Lower leg skin (tissue), 4 donors: ENCODE results near the gene MRPL36. TPM values are rescaled to one million over a fixed set of nuclear protein-coding genes. Genes with fewer than 3 reads are reported as not detected.

Experiments
- DNase-seq, 2 donors: peaks; one replicate each; pipeline ENCODE4 v3.0.0-alpha.2; 2019; ENCODE audit warnings: low spot score in 2 of 2
- H3K4me3 ChIP-seq: fragments of 200-600 bp; sonication (generic); 2 replicates; pipeline ENCODE4 v1.5.1; 2017; ENCODE audit warnings: mild to moderate bottlenecking, low read depth; ENCODE audit not compliant: poor library complexity, severe bottlenecking
- POLR2A ChIP-seq, 2 donors: fragments of 450-650 bp; IDR thresholded peaks; one replicate each; pipeline ENCODE4 v1.6.1; 2016 to 2017; ENCODE audit warnings: antibody characterized with exemption in 2 of 2, mild to moderate bottlenecking in 1 of 2, moderate library complexity in 1 of 2
- WGBS, 2 donors: methylation state at CpG; one replicate each; pipeline ENCODE4 v1.1.5; 2018; 5-methylcytosine and 5-hydroxymethylcytosine counted together
- intact Hi-C: fragments of 100-400 bp; cut with DNase I; formaldehyde crosslinking; loops from one replicate; pipeline ENCODE4 v1.15.0; 2023; ENCODE audit warnings: low total_unique reads
- total RNA-seq, 4 donors: library from RNA; depleted of rRNA; stranded (reverse); fragments of >200 nt; gene quantifications; one replicate each; pipeline ENCODE4 v1.1.0, GENCODE V29; 2016
- TF ChIP-seq, protein P1 (sequence below), 3 donors: fragments of 450-650 bp; IDR thresholded peaks; one replicate each; pipeline ENCODE4 v1.5.1; 2016; ENCODE audit warnings: antibody characterized with exemption in 3 of 3, mild to moderate bottlenecking in 3 of 3, moderate library complexity in 2 of 3

The MRPL36 gene
- total RNA-seq, 4 donors from 2014 or later = 34.6 to 59.4 (median 42.6) TPM

DNA sequence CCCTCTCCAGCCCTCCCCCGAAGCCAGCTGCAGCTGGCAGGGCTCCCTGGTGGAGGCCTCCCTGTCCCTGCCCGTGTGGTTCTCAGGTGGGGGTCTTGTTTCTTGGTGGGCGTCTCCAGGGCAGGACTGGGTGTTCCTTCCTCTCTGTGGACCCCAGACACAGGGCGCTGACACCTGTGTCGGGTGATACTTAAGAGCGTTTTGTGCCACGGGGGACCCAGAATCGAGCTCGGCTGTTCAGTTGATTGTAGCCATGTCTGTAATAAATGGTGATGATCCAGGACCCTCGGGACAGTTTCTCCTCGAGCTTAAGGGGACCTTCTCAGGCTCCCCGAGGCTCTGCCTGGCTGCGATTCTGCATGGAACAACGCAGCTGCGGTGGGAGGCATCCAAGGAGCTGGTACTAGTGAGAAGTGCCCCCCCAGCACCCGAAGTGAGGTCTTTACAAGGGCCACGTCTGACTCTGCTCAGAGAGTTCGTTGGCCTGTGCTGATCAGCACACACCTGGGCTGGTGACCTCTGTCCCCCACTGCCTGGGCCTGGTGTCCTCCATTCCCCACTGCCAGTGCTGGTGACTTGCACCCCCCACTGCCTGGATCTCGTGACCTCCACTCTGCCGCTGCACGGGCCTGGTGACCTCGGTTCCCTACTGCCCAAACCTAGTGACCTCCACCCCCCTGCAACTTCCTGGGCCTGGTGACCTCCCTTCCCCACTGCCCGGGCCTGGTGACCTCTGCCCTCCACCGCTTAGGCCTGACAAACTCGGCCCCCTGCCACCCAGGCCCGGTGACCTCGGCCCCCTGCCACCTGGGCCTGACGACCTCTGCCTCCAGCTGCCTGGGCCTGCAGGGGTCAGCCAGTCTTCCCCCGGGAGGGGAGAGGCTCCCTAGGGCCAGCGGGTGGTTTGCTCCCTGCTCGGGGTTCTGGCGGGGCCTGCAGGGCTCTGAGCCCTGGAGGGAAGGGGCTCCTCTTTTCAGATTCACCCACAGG, 37.5 kb upstream of the MRPL36 start:
- intact Hi-C loops = no loop called here

DNA sequence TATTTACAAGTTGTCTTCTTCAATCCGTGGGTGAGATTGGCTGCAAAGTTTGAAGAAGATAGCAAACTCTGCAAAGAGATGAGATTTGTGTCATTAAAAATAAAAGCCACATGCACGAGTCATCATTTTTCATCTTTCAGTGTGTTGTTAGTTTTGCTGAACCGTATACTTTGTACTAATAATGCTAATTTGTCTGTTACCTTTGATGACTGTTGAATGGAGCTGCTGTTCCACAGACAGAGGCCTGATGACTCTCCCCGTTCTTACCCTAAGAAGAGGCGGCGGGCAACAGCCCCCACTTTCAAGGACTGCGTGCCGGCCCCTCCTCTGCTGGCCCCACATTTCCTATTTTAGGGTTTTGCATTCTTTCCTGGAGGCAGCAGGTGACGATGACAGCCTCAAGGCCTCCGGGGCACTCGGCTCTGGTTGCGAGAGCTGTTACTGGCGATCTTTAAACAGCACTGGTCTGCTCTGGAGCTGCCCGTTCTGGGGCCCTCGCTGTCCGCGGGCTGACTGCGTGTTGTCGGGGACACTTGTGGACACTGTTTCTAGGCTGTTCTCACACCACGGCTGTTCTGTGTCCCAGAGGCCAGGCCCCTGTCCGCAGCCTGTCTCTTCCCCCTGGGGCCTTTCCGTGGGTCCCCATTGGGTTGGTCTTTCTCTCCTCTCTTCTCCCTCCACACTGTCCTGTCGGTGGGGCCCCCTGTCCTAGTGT, 36.7 kb upstream of the MRPL36 start:
- TF ChIP-seq, protein P1, sequence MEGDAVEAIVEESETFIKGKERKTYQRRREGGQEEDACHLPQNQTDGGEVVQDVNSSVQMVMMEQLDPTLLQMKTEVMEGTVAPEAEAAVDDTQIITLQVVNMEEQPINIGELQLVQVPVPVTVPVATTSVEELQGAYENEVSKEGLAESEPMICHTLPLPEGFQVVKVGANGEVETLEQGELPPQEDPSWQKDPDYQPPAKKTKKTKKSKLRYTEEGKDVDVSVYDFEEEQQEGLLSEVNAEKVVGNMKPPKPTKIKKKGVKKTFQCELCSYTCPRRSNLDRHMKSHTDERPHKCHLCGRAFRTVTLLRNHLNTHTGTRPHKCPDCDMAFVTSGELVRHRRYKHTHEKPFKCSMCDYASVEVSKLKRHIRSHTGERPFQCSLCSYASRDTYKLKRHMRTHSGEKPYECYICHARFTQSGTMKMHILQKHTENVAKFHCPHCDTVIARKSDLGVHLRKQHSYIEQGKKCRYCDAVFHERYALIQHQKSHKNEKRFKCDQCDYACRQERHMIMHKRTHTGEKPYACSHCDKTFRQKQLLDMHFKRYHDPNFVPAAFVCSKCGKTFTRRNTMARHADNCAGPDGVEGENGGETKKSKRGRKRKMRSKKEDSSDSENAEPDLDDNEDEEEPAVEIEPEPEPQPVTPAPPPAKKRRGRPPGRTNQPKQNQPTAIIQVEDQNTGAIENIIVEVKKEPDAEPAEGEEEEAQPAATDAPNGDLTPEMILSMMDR (IDR thresholded peaks at IDR 0.05) = no peak
- no peak for TF ChIP-seq POLR2A (IDR thresholded peaks at IDR 0.05)
- intact Hi-C loops = no loop called here
- H3K4me3 ChIP-seq = no peak overlapping the region
- no peak for DNase-seq
- WGBS, 2 donors = 63 to 67% methylated on average over 23 of the region's 23 CpGs

More for the DNA sequence above, 37.5 kb upstream of the MRPL36 start:
- 74 to 81% methylated on average over 28 to 31 of the region's 32 CpGs for WGBS, 2 donors
- no peak overlapping the region for H3K4me3 ChIP-seq
- no peak for DNase-seq
- no peak for TF ChIP-seq POLR2A (IDR thresholded peaks at IDR 0.05)
- TF ChIP-seq, protein P1 (IDR thresholded peaks at IDR 0.05) = no peak

DNA sequence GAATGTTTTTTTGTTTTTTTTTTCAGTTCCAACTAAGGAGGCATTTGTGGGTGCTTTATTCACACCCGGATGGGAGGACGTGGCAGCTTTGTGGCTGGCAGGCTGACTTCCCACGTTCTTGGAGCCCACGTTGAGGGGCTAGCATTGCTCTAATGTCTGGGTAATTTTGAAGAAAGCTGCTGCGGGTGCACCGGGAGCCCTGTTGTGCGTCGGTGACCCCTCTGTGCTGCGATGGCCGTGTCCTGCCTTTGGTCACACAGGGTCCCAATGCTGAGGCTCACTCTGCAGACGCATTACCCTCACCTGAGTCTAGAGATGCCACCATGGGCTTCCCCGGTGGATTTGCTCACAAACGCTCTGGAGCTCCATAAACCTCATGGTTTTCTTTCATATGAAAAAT, 35.8 kb upstream of the MRPL36 start:
- no peak overlapping the region for H3K4me3 ChIP-seq
- WGBS, 2 donors = 80 to 81% methylated on average over 13 of the region's 13 CpGs
- intact Hi-C loops = no loop called here
- no peak for TF ChIP-seq POLR2A (IDR thresholded peaks at IDR 0.05)
- TF ChIP-seq, protein P1 (IDR thresholded peaks at IDR 0.05) = no peak
- no peak for DNase-seq

DNA sequence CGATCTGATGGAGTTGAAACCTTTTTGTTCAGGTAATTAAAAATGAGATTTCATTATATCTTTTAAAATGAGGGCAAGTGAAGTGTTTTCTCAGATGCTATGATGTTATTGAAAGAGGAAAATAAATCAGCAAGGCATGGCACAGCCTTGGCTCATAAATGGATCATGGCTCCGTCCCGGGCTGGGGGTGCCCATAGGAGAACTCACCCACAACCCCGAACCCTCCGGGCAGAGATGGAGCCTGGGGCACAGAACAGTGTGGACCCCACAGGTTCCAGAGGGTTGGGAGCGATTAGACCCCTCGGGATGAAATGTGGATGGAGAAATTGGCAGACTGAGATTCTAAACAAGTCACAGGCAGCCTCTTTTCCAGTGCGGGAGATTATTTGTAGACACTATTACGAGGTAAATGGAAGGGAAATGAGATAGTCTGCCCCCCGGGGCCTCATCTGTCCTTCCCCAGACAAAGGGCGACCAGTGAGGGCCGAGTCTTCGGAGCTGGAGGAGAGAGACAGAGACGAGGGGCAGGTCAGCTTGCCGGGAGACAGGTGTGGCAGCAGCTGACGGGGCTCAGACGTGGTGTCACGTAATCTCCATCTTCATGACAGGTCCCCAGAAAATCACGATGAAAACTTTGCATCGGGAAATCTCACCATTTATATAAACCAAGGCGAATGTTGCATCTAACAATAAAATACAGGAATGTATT, 35.2 kb upstream of the MRPL36 start:
- no peak overlapping the region for H3K4me3 ChIP-seq
- intact Hi-C loops = no loop called here
- DNase-seq = no peak
- no peak for TF ChIP-seq POLR2A (IDR thresholded peaks at IDR 0.05)
- TF ChIP-seq, protein P1 (IDR thresholded peaks at IDR 0.05) = no peak
- 70 to 71% methylated on average over 21 of the region's 21 CpGs for WGBS, 2 donors

DNA sequence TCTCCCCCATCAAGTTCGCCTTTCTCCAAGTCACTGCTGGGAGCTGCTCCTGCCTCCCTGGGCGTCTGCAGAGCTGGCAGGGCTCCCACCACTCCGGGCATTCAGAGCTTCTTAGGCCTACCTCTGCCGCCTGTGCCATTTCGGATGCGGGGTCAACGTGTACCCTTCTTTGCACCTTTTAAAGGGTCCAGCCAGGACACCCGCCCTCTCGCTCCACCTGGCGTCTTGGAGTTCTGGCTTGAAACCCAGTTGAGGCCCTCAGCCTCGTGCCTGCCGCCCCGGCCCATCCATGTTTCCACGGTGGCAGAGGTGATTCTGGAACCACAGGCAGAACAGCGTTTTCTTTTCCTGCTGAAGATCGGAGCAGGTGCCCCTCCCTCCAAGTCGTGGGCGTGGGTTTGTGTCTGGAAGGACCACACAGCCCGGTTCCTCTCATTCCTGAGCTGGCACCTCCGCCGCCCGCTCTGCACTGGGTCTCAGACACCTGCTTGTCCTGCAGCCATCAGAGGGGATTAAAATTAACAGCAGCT, 34.5 kb upstream of the MRPL36 start:
- 72 to 82% methylated on average over 22 of the region's 22 CpGs for WGBS, 2 donors
- intact Hi-C loops = no loop called here
- no peak for DNase-seq
- TF ChIP-seq POLR2A (IDR thresholded peaks at IDR 0.05) = no peak
- TF ChIP-seq, protein P1 (IDR thresholded peaks at IDR 0.05) = no peak
- no peak overlapping the region for H3K4me3 ChIP-seq
